ENCODE data around the gene MEIS2. TPM values are rescaled to one million over a fixed set of nuclear protein-coding genes. Genes with fewer than 3 reads are reported as not detected.
A peak's percentile ranks its signal among the peaks of the same experiment; 100 is the strongest.

Gene MEIS2
- total RNA-seq, 1 donor from 2014 or later, result 58.5 TPM

GRCh38 chr15:36894075-36894474 lies 206.3 kb downstream of the MEIS2 start:
- Mint-ChIP-seq H3K36me3 (ENCODE audit: low read depth) (peaks cover 23% of the 10 kb centered on the region), H3K27me3 (ENCODE audit: low read depth) (peaks cover 30% of the 10 kb centered on the region), H3K4me1 (peaks cover 35% of the 10 kb centered on the region), H3K27ac (ENCODE audit: unreplicated experiment) (no peak overlapping the region), H3K4me3 (peak overlapping the region; percentile 5), H3K9me3 (no peaks in the 10 kb centered on the region)
- DNase-seq (ENCODE audit: low read depth, low spot score), result no peak
- TF ChIP-seq, protein P1, sequence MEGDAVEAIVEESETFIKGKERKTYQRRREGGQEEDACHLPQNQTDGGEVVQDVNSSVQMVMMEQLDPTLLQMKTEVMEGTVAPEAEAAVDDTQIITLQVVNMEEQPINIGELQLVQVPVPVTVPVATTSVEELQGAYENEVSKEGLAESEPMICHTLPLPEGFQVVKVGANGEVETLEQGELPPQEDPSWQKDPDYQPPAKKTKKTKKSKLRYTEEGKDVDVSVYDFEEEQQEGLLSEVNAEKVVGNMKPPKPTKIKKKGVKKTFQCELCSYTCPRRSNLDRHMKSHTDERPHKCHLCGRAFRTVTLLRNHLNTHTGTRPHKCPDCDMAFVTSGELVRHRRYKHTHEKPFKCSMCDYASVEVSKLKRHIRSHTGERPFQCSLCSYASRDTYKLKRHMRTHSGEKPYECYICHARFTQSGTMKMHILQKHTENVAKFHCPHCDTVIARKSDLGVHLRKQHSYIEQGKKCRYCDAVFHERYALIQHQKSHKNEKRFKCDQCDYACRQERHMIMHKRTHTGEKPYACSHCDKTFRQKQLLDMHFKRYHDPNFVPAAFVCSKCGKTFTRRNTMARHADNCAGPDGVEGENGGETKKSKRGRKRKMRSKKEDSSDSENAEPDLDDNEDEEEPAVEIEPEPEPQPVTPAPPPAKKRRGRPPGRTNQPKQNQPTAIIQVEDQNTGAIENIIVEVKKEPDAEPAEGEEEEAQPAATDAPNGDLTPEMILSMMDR (conservative IDR thresholded peaks at IDR 0.05), result no peak

DNA sequence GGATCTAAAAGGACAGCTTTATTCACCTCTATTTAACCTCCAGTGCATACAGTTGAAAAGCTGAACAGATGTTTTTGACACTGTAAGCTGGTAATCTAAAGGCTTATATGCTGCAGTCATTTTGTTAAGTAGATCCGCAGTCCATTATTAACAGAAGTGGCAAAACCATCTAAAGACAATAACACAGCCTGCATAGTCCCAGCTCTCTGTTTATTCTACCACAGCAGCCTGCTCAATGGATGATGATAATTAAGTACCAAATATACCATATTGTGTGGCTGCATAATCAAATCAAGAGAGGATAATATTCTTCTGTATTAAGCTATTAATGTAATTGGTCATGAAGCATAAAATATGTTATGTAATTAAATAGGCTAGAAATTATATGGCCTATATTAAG lies 207.1 kb downstream of the MEIS2 start:
- TF ChIP-seq, protein P1 (conservative IDR thresholded peaks at IDR 0.05), result no peak
- Mint-ChIP-seq H3K4me3 (no peak overlapping the region), H3K36me3 (ENCODE audit: low read depth) (peaks cover 23% of the 10 kb centered on the region), H3K27ac (ENCODE audit: unreplicated experiment) (no peak overlapping the region), H3K27me3 (ENCODE audit: low read depth) (peaks cover 38% of the 10 kb centered on the region), H3K9me3 (no peaks in the 10 kb centered on the region), H3K4me1 (peaks cover 33% of the 10 kb centered on the region)
- no peak for DNase-seq (ENCODE audit: low read depth, low spot score)

GRCh38 chr15:36888011-36888992 lies 212.0 kb downstream of the MEIS2 start:
- peak overlapping the region; percentile 93 for H3K4me3 Mint-ChIP-seq
- TF ChIP-seq, protein P1 (conservative IDR thresholded peaks at IDR 0.05), result no peak
- H3K36me3 Mint-ChIP-seq (ENCODE audit: low read depth), result peaks cover 17% of the 10 kb centered on the region
- no peak for DNase-seq (ENCODE audit: low read depth, low spot score)
- peak overlapping the region; percentile 94 for H3K27ac Mint-ChIP-seq (ENCODE audit: unreplicated experiment)
- H3K4me1 Mint-ChIP-seq, result peaks cover 54% of the 10 kb centered on the region
- H3K27me3 Mint-ChIP-seq (ENCODE audit: low read depth), result peaks cover 87% of the 10 kb centered on the region
- H3K9me3 Mint-ChIP-seq, result no peaks in the 10 kb centered on the region

GRCh38 chr15:36887214-36887961 lies 213.0 kb downstream of the MEIS2 start:
- Mint-ChIP-seq H3K36me3 (ENCODE audit: low read depth) (peaks cover 17% of the 10 kb centered on the region), H3K27me3 (ENCODE audit: low read depth) (peaks cover 96% of the 10 kb centered on the region), H3K27ac (ENCODE audit: unreplicated experiment) (peak overlapping the region; percentile 94), H3K4me1 (peaks cover 61% of the 10 kb centered on the region), H3K9me3 (no peaks in the 10 kb centered on the region), H3K4me3 (peak overlapping the region; percentile 93)
- peak; percentile 59 for DNase-seq (ENCODE audit: low read depth, low spot score)
- TF ChIP-seq, protein P1 (conservative IDR thresholded peaks at IDR 0.05), result no peak

- H3K9me3 Mint-ChIP-seq, result no peaks in the 10 kb centered on the region
- TF ChIP-seq, protein P1 (conservative IDR thresholded peaks at IDR 0.05), result no peak
- H3K4me3 Mint-ChIP-seq, result peak overlapping the region; percentile 93
- peaks cover 98% of the 10 kb centered on the region for H3K27me3 Mint-ChIP-seq (ENCODE audit: low read depth)
- H3K36me3 Mint-ChIP-seq (ENCODE audit: low read depth), result peaks cover 11% of the 10 kb centered on the region
- H3K4me1 Mint-ChIP-seq, result peaks cover 61% of the 10 kb centered on the region
- DNase-seq (ENCODE audit: low read depth, low spot score), result no peak
- H3K27ac Mint-ChIP-seq (ENCODE audit: unreplicated experiment), result peak overlapping the region; percentile 94
These were observed 213.6 kb downstream of the MEIS2 start for GRCh38 chr15:36886701-36887100.

All from neural crest cell (in vitro differentiated cells).